K562 (cell line): ENCODE data around the gene ACOX2. TPM values are rescaled to one million over a fixed set of nuclear protein-coding genes. Genes with fewer than 3 reads are reported as not detected.
A peak's percentile ranks its signal among the peaks of the same experiment; 100 is the strongest.

Source experiments
- ATAC-seq: fragments of 200-7000 bp; cut with Tn5 transposase; 3 replicates; pipeline ENCODE4 v1.9.1; 2020; ENCODE audit warnings: moderate library complexity
- BruUV-seq: library from RNA; stranded (reverse); fragments of 400-500 nt; replicated peaks from 2 replicates; lab custom pipeline; 2021; lab: Mats Ljungman, UMichigan
- CTCF ChIA-PET: fragments of 300-600 bp; formaldehyde crosslinking; extraction: SDS; loops from one replicate; lab custom pipeline; 2021; ENCODE audit warnings: low intra/inter-chr PET ratio; lab: Yijun Ruan, JAX
- POLR2A ChIA-PET: fragments of 300-600, 350-650 bp; sonication (Branson Sonifier 250); formaldehyde crosslinking; extraction: SDS; loops from one replicate; lab custom pipeline; 2021; ENCODE audit warnings: antibody characterized with exemption, inconsistent platforms; lab: Yijun Ruan, JAX
- DNase-seq, 4 experiments: peaks; one replicate each; pipeline versions ENCODE4 v3.0.0 to v3.0.0-alpha.2; 2011 to 2018; ENCODE audit warnings: low spot score in 3 of 4, mixed read lengths in 3 of 4; ENCODE audit errors: extremely low read depth in 1 of 4
- FAIRE-seq: peaks from 2 replicates; lab custom pipeline; 2011; peaks lifted over from hg19 to GRCh38; lab: Jason Lieb, UNC
- H2AFZ ChIP-seq: 2 replicates; pipeline ENCODE4 v1.6.0; 2011; ENCODE audit warnings: low read depth, low read length, control low read depth, inconsistent platforms
- H3K27ac ChIP-seq: fragments of 200-600 bp; 3 replicates; pipeline ENCODE4 v1.8.0; 2011; ENCODE audit warnings: low read depth, mild to moderate bottlenecking, control low read depth, inconsistent platforms, low read length, moderate library complexity, mixed read lengths; ENCODE audit errors: extremely low read depth
- H3K27me3 ChIP-seq, 2 experiments: fragments of 300-600 bp in 1 of 2; 2 replicates in 1 of 2; 3 replicates in 1 of 2; pipeline versions ENCODE4 v1.6.0 to v1.8.0; 2011; ENCODE audit warnings: inconsistent platforms in 2 of 2, low read length in 2 of 2, mild to moderate bottlenecking in 1 of 2, mixed read lengths in 1 of 2, moderate library complexity in 1 of 2; ENCODE audit not compliant: control insufficient read depth in 2 of 2, insufficient read depth in 2 of 2
- H3K36me3 ChIP-seq: fragments of 300-600 bp; 3 replicates; pipeline ENCODE4 v1.8.0; 2011; ENCODE audit warnings: mild to moderate bottlenecking, low read length, inconsistent platforms; ENCODE audit not compliant: control insufficient read depth, insufficient read depth
- H3K4me1 ChIP-seq, 2 experiments: fragments of 200-600 bp in 1 of 2; replicated peaks in 1 of 2; 2 replicates in 1 of 2; 3 replicates in 1 of 2; pipeline versions ENCODE4 v1.5.1 to v1.8.0; 2011; ENCODE audit warnings: inconsistent platforms in 2 of 2, low read length in 2 of 2, mild to moderate bottlenecking in 1 of 2, mixed read lengths in 1 of 2, moderate library complexity in 1 of 2; ENCODE audit not compliant: control insufficient read depth in 2 of 2, insufficient read depth in 2 of 2
- H3K4me2 ChIP-seq: 2 replicates; pipeline ENCODE4 v1.6.1; 2011; ENCODE audit warnings: low read length, control low read depth, inconsistent platforms, mixed read lengths; ENCODE audit not compliant: insufficient read depth
- H3K4me3 ChIP-seq: fragments of 200-600 bp; sonication (generic), shearing (Covaris generic); 2 replicates; pipeline ENCODE4 v1.5.1; 2016; ENCODE audit warnings: control low read depth, inconsistent platforms
- H3K79me2 ChIP-seq: fragments of 200-600 bp; 3 replicates; pipeline ENCODE4 v1.8.0; 2011; ENCODE audit warnings: low read length, inconsistent platforms; ENCODE audit not compliant: control insufficient read depth, insufficient read depth
- H3K9ac ChIP-seq, 2 experiments: 2 replicates each; pipeline versions ENCODE4 v1.6.0 to v1.6.1; 2011; ENCODE audit warnings: low read depth in 2 of 2, low read length in 2 of 2, control low read depth in 1 of 2, inconsistent platforms in 1 of 2, mild to moderate bottlenecking in 1 of 2, mixed read lengths in 1 of 2; ENCODE audit not compliant: insufficient read depth in 1 of 2
- H3K9me1 ChIP-seq: one replicate; pipeline ENCODE4 v1.6.0; 2011; ENCODE audit warnings: inconsistent platforms, mild to moderate bottlenecking, low read length, moderate library complexity; ENCODE audit not compliant: control insufficient read depth, insufficient read depth
- H3K9me3 ChIP-seq: replicated peaks from 2 replicates; pipeline ENCODE4 v1.5.1; 2011; ENCODE audit warnings: low read depth, low read length, inconsistent platforms; ENCODE audit not compliant: control insufficient read depth, insufficient read depth
- H4K20me1 ChIP-seq: replicated peaks from 2 replicates; pipeline ENCODE4 v1.6.1; 2011; ENCODE audit warnings: low read length, inconsistent platforms, mixed read lengths; ENCODE audit not compliant: control insufficient read depth, insufficient read depth
- CREB5 ChIP-seq: fragments of 250-450 bp; sonication (Bioruptor Pico); IDR thresholded peaks from 2 replicates; pipeline ENCODE4 v1.5.0; 2020; ENCODE audit warnings: mild to moderate bottlenecking
- HDAC1 ChIP-seq, 2 experiments: fragments of 450-650 bp; IDR thresholded peaks; 2 replicates each; pipeline ENCODE4 v1.6.1; 2016 to 2017; ENCODE audit warnings: inconsistent platforms in 1 of 2, mild to moderate bottlenecking in 1 of 2, moderate library complexity in 1 of 2
- PURB ChIP-seq: sonication (generic); formaldehyde crosslinking; IDR thresholded peaks from 2 replicates; pipeline ENCODE4 v1.9.0; 2021; ENCODE audit warnings: low read depth, mild to moderate bottlenecking, missing genetic modification reagents
- RAD21 ChIP-seq, 2 experiments: fragments of 250-450 bp in 1 of 2; fragments of 450-650 bp in 1 of 2; sonication (Bioruptor Pico) in 1 of 2; formaldehyde crosslinking in 1 of 2; IDR thresholded peaks in 1 of 2; conservative IDR thresholded peaks in 1 of 2; 2 replicates each; pipeline versions ENCODE4 v1.4.0 to v1.8.0; 2020 to 2022; ENCODE audit warnings: mild to moderate bottlenecking in 2 of 2, moderate library complexity in 1 of 2
- REST ChIP-seq, 2 experiments: fragments of 450-650 bp; formaldehyde crosslinking in 1 of 2; IDR thresholded peaks; 2 replicates each; pipeline versions ENCODE4 v1.4.0 to v1.6.1; 2014 to 2020; ENCODE audit warnings: mild to moderate bottlenecking in 2 of 2, borderline replicate concordance in 1 of 2, low read depth in 1 of 2
- ZNF398 ChIP-seq: fragments of 250-450 bp; sonication (Bioruptor Pico); IDR thresholded peaks from 2 replicates; pipeline ENCODE4 v1.8.0; 2021; ENCODE audit warnings: moderate library complexity, mild to moderate bottlenecking, inconsistent platforms
- WGBS: fragments of 100-300 bp; shearing (Covaris generic); methylation state at CpG from one replicate; pipeline ENCODE4 v1.1.6; 2016; ENCODE audit warnings: low coverage, mixed read lengths; ENCODE audit not compliant: insufficient coverage; ENCODE audit errors: missing lambda C conversion rate; 5-methylcytosine and 5-hydroxymethylcytosine counted together
- in situ Hi-C: fragments of 300-500 bp; cut with MboI; formaldehyde crosslinking; loops from 4 replicates; pipeline ENCODE4 v1.15.0; 2018; ENCODE audit warnings: inconsistent platforms, mixed read lengths
- intact Hi-C: fragments of 100-400 bp; cut with micrococcal nuclease; formaldehyde crosslinking; loops from 2 replicates; pipeline ENCODE4 v1.14.2; 2022
- polyA plus RNA-seq, 8 experiments: library from polyadenylated mRNA; depleted of rRNA in 4 of 8; stranded (reverse) in 5 of 8; unstranded in 3 of 8; fragments of >200 nt; fragmentation: Nextera tagmentation in 2 of 8; fragmentation: Illumina TruSeq in 1 of 8; extraction: Ambion mirVana in 2 of 8; extraction: Trizol in 1 of 8; gene quantifications; 2 replicates each; pipeline versions ENCODE4 v1.2.1 to v1.2.3, GENCODE V29; 2011 to 2014; ENCODE audit warnings: inconsistent platforms in 1 of 8, missing spikeins in 1 of 8
- total RNA-seq, 7 experiments: library from RNA; depleted of rRNA in 6 of 7; stranded (reverse); fragments of >200 nt in 6 of 7; fragmentation: Illumina TruSeq in 2 of 7; extraction: Trizol in 2 of 7; gene quantifications; 2 replicates each; pipeline versions ENCODE4 v1.2.1 to v1.2.3, GENCODE V29; 2011 to 2021; ENCODE audit warnings: low replicate concordance in 1 of 7

ACOX2 gene
- total and polyA plus RNA-seq, 9 of the 15 experiments (the other 6 are each of a cell fraction or from before 2014, with no cell fraction given), result 0.15 TPM; not detected in 8

GRCh38 chr3:58529516-58530353 lies 7.3 kb downstream of the ACOX2 start:
- H3K4me2 ChIP-seq, result no peak overlapping the region
- H3K4me3 ChIP-seq, result no peak overlapping the region
- no peaks in the 10 kb centered on the region for H3K79me2 ChIP-seq
- in situ Hi-C loops, result loop anchor here (5.0 to 10.0 kb wide), 3 partner anchors 102 to 345 kb away; no protein-coding TSS in a partner anchor
- H3K36me3 ChIP-seq, result no peaks in the 10 kb centered on the region
- DNase-seq (peak; percentile 34 to 63 (median 44)), FAIRE-seq (no peak), ATAC-seq (peak; percentile 86)
- peaks cover 0 to 13% of the 10 kb centered on the region in 2 experiments; a peak in 2 of 5 replicates for H3K4me1 ChIP-seq
- no TSS peak for BruUV-seq
- ChIA-PET CTCF (interaction anchor here (1.1 kb wide), 2 partner anchors 107 to 209 kb away, joined by 3 read pairs; no protein-coding TSS in a partner anchor), POLR2A (interaction anchor here (0.5 to 1.2 kb wide), 3 partner anchors 79 to 363 kb away, joined by 3 to 6 read pairs (median 4); no protein-coding TSS in a partner anchor)
- H3K9me3 ChIP-seq, result no peaks in the 10 kb centered on the region
- no peaks in the 10 kb centered on the region for H4K20me1 ChIP-seq
- WGBS, result 17% methylated on average over 9 of the region's 15 CpGs
- H3K27me3 ChIP-seq, result peaks cover 0 to 5% of the 10 kb centered on the region in 2 experiments; a peak in 1 of 5 replicates
- 0 out of 2 replicates have a peak overlapping the region, but pooled peaks have one; percentile 32 for H2AFZ ChIP-seq
- H3K9me1 ChIP-seq, result no peaks in the 10 kb centered on the region
- intact Hi-C loops, result loop anchor here (2.0 to 5.0 kb wide), 3 partner anchors 207 to 342 kb away; partner anchors contain the start of genes HTD2 and RPP14
- H3K9ac ChIP-seq, result no peak overlapping the region
- H3K27ac ChIP-seq, result no peak overlapping the region
- no peak for TF ChIP-seq PURB (CRISPR knock-in tag)
- TF ChIP-seq RAD21 (CRISPR knock-in tag; conservative IDR thresholded peaks at IDR 0.05 in 1 of 2, IDR thresholded peaks at IDR 0.05 in 1 of 2), result peak in 1 of 2 experiments; percentile 60; a peak in 2 of 4 replicates
- TF ChIP-seq REST (IDR thresholded peaks at IDR 0.05; ENCODE audit: borderline replicate concordance), result peak; percentile 23; the same call in 1 of the 2 replicates
- no peak for TF ChIP-seq REST (CRISPR knock-in tag; IDR thresholded peaks at IDR 0.05; ENCODE audit: low read depth)
- TF ChIP-seq HDAC1 (IDR thresholded peaks at IDR 0.05), result no peak
- no peak for TF ChIP-seq CREB5 (CRISPR knock-in tag)
- no peak for TF ChIP-seq ZNF398 (CRISPR knock-in tag)
